ENCODE results near the gene GRID1.
A peak's percentile ranks its signal among the peaks of the same experiment; 100 is the strongest.

Gene GRID1

DNA sequence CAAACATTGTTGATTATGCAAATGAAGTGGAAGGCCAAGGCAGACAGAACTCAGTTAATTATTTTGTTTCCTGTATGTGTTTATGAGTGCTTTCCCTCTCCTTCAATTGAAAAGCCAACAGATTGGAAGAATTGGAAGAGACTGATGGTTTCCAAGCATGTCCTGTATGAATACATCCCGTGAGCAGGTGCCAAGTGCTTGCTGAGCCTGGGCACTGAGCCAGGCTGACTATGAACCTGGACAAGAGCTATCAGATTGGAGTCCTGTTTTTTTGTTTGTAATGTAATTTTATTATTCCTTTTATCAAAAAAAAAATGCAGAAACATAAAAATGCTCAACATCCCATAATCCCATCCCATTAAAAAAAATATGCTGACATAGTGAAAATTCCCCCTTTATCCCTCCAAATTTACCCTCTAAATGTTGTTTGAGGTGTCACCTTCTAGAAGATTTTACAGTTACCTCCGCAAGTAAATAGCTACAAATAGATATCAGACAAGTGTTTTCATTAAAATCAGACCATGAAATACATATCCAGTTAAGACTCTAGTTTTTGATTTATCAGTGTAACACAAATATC is 449.5 kb downstream of the GRID1 start:
- DNase-seq = peak; percentile 93

DNA sequence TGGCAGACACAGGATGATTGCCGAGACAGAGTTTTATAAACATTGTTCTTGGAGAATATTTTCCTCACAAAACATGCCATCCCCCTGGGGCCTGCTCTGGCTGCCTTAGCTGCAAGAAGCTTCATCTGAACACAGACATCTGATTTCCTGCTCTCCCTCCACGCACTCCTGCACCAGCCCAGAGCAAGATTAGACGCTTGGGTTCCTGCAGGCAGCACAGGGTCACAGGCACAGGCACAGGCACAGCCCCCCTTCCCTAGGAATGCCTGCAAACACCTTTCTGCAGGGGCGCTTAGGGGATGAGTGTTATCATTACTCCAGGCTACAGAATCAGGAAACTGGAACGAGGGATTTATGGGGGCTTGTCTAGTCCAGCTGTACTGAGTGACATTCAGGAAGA is 450.3 kb downstream of the GRID1 start:
- DNase-seq = no peak

DNA sequence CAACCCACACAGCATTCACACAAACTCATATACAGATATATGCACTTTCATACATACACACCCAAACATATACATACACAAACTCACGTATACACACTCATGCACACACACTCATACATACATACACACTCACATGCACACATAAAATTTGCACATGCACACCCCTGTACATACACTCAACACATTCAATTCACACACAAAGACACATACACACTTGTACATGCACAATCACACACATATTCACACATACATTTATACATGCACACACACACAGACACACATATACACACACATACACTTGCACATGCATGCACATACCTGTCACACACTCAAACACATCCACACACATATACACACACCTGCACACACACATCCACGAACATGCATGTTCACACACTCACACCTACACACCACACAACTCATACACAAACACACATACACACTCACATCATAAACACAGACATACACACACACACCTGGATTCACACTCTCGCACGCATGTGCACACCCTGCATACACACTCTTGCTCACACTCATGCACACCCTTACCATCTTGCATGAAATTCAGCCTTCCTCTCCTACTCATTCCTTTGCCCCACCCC is 451.2 kb downstream of the GRID1 start:
- DNase-seq = no peak

DNA sequence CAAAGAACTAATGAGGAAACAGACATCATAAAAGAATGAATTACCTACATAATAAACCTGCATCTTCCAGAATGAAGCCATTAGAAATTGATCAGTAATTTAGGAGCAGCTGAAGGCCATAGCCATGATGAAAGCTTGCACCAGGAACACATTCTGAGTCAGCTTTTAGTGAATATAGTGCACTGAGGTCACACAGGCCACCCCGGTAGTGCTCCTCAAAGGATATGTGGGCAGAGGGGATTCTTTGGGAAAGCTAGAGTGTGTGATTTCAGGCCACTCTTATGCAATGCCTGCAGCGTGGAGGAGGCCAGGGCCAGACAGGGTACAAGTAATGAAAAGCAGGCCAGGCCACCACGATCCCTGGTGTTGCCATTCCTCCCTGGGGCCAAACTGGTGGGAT is 451.9 kb downstream of the GRID1 start:
- no peak for DNase-seq

DNA sequence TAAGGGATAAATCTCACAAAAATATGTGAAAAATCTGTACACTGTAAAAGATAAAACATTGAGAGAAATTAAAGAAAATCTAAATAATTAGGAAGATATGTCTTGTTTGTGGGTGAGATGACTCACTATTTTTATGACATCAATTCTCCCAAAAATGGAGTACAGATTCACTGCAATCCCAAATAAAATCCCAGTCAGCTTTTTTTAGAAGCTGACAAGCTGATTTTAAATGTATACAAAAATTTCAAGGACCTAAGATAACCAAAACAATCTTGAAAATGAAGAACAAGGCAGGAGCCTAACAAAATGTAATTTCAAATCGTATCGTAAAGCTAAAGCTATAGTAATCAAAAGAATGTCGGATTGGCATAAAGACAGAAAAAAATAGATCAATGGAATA is 458.1 kb downstream of the GRID1 start:
- no peak for DNase-seq

DNA sequence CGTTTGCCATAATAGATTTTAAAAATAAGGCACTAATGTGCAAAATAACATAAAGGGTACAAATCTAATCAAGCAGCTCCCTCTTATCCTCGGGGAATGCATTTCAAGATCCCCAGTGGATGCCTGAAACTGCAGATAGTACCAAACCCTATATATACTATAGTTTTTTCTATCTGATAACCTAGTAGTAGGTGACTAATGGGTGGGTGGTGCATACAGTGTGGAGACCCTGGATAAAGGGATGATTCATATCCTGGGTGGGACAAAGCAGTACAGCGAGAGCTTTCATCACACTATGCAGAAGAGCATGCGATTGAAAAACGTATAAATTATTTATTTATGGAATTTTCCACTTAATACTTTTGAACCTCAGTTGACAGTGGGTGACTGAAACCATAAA is 464.5 kb downstream of the GRID1 start:
- no peak for DNase-seq

DNA sequence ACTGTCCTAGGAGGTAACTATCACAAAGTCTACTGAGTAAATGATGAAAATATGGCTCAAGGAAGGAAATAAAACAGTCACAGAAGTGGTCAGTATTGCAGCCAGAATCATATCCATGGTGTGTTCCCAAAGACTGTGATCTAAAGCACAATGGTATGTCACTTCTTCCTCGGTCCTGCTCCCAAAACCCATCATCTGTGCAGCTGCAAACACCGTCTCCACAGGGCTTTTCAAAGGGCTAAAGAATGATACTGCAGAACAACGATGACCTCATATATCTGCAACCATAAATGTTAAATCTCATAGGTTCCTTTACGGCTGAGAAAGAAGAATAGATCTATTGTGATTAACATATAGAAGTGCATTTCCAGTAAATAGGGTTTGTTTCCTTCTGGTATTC is 465.0 kb downstream of the GRID1 start:
- DNase-seq = no peak

DNA sequence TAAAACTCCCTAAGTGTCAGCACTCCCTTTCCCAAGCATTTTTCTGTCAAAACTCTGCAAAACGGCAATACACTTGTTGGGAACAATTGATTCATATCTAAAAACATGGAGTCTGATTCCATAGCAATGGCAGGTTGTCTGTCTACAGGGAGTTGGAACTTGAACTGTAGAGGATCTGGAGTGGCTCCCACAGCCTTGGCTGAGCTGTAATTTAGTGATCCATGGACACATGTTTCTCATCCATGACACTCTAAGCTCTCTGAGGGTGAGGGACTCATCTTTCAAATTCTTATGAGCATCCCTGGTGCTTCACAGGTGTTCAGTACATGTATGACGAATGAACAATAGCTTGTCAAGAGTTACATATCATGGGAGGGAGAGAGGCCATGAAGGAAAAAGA is 466.1 kb downstream of the GRID1 start:
- no peak for DNase-seq

DNA sequence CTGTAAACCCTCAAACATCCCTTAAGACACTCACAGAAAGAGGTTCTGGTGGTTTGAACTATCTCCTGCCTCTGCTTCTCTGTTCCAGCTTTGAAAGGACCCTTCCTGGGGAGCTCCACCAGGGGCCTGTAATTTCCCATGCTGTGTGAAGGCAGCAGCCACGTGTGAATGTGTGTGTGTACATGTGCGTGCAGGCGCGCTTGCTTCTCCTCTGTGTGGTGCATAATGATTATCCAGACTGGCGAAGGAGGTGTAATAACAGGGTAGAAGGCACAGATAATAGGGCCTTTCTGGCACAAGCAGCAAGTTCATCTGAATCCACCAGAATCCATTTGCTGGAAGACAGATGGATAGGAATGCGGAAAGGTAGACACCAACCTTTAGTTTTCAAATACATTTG is 466.5 kb downstream of the GRID1 start:
- DNase-seq = peak; percentile 78

DNA sequence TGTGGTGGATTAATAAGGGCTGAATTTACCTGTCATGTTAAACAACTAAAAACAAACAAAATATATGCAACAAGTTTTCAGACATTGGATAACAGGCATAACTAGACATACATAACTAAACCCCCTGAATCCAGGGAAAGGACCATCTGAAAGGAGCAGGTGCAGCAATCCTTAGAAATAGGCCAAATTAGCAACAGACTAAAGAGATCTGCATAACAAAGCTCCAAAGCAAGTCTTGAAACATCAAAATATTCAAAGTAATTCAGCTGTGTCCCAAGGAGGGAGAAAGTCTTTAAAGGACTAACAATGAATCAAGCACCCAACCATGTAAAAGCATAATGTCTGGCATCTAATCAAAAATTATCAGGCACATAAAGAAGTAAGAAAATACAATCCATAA is 475.1 kb downstream of the GRID1 start:
- no peak for DNase-seq

DNA sequence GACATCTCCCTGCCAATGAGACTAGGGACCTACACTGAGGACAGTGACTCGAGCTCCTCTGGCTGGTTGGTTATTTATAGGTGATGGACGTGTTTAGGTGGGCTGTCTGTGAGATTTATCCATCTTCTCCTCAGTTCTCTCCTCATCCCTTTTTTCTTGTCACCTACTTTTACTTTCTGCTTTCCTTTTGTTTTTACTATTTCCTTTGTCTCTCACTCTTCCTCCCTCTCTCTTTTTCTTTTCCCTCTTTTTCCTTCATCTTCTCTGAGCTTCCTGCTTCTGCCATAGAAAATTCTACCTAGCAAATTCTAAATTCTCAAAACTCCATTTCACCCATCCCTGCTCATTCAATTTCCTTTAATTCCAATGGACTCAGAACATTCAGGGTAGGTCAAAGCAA is 478.0 kb downstream of the GRID1 start:
- DNase-seq = no peak

DNA sequence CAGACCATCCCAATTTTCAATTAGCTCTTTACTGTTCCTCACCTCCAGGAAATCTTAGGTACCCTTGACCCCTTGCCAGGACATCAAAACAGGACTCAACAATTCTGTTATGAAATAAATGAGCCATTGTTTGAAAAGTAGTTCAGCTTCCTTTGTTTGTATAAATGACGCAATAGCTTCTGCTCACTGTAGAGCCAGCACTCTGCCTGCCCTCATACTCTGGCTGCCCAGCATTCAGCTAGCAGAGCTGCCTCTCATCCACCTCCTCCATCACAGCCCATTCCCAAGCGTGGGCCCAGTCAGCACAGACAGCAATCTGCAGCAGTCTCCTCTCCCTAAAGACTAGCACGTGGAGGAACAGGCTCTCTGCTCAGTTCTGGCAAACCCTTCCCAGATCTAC is 478.6 kb downstream of the GRID1 start:
- DNase-seq = no peak

DNA sequence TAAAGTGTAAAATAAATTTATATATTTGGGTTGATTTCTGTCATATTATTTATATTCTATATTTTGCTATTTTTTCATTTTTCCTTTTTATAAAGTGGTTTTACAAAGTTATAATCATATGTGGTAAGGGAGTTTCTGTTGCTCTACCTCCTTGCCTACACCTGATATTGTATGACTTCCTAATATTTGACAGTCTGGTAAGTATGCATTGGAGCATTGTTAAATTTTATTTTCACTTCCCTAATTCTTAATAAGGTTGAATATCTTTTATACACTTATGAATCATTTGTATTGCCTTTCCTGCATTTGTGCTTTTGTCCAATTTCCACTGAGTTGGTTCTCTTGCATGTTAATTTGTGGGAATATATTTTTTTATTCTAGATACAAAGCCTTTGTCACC is 492.4 kb downstream of the GRID1 start:
- DNase-seq = no peak

DNA sequence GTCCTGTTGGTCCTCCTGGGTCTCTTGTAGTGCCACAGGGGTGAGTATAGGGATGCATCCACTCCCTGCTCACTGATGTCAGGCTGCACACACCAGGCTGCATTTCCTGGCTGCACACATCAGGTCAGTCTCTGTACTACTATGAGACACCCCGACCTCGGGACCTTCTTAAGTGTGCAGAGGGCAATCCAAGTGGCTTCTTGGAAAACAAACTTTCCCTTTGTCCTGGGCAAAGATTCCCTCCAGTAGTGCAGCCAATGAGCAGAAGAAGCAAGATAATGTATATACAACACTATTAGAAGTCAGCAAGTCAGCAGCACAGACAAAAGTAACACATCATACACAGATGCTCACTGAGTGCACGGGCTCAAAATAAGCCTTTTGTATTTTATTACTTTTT is 493.5 kb downstream of the GRID1 start:
- DNase-seq = no peak

DNA sequence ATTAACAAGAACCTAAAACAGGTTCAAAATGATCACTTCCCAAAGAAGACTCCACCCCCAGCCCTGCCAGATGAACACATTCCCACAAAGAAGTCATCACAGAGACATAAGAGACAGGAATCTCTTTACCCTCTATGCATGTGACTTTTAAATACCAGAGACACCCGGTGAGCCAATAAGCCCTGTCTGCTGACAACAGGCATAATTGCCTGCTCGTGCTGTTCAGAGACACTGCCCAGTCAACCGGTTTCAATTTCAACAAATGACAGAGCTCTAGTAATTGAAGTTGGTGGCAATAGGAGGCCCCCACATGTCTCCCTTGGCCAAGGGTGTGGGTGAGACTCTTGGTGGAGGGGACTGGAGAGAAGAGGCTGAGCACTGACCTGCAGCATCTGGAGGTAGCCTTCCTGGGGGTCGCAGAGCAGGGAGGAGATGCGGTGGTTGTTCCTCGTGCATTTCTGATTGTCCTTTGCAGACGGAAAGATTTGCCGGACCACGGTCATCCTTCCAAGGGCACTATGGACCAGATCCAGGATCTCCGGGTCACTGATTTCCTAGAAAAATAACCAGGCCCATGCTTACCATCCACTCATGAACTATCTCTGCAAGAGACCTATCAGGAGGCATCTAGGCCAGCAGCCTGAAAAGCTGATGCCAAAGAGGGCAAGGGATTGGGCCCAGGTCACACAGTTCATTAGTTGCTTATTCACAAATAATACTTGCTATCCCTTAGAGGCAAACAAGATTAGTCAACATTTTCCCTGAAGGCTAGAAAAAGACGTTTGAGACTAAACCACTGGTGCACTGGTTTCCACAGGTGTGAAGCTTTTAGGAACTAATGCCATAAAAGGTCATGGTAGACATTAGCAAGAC is 497.7 kb downstream of the GRID1 start:
- no peak for DNase-seq

DNA sequence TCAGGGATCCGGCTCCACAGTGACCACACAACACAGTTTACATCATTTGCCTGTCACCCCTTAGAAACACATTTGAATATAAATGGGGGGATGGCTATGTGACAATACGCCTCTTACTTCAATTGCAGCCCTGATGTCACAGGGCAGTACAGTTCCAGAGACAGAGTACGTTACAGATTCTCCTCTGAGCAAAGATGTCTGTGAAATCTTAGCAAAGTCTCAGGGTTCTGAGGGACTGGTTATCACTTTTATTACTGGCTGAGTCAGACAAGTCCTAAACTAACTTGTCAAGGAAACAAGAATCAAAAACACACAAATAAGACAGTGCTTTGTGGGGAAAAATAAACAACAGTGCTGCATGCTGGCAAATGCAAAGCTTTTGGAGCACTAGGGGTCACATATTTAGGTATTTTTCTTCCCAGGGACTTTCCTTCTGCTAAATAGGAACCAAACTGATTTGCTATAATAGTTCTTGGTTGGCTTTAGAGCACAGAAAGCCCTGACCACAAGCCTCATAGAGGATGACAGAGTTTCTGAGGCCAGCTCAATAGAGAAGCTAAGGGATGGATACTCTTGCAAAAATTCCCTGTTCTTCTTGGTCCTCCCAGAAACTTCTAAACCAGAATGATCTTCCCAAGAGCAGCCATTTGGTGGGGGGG is 501.6 kb downstream of the GRID1 start:
- no peak for DNase-seq

DNA sequence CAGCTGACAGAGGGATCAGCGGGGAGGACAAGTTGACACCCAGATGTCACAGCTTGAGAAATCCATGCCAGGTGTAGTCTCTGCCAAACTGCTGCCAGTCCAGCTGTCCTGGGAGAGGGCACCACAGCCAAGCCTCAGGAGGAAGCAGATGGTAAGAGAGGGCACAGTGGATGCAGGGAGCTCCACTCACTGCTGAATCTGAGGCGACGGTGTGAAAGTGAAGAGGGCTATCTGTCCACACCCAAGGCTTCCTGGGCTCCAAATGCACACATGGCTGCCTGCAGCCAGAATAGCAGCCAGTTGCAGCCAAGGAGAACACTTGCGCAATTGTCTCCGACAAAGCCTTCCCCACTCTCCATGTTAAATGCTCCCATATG is 502.4 kb downstream of the GRID1 start:
- peak; percentile 26 for DNase-seq

DNA sequence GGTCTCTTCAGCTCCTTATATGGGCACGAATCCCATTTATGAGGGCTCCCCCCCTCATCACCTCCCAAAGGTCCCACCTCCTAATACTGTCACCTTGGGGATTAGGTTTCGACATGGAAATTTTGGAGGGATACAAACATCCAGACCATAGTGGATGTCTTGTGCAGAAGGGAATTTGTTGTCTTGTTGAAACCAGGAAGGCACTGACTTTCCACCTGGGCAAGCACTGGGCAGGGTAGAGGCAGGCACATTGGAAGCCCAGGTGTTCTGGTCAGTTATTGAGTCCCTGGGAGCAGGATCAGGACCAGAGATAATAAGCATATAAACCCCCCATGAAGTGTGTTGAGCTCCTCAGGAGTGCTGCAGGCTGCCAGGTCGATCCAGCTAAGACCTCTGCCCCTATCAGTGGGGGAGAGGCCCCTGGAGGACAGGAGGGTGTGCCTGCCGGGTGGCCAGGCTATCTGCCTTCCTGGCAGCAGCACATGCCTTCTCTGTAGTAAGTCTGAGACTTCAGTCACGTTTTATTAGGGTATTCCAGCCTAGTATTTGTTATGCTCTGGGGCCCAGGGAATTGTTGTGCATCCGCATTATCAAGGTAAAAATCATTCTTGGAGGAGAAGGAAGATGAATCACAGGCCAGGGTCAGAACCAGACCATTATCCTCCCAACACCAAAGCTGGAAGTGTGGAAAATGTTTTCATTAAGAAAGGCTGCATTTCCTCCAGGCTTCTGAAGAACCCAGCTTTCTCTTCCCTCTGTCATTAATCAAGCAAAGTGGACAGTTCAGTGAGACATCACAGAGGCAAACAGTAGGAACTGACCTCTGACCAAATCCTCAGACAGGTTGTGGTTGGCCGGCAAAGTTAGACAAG is 503.1 kb downstream of the GRID1 start:
- no peak for DNase-seq

DNA sequence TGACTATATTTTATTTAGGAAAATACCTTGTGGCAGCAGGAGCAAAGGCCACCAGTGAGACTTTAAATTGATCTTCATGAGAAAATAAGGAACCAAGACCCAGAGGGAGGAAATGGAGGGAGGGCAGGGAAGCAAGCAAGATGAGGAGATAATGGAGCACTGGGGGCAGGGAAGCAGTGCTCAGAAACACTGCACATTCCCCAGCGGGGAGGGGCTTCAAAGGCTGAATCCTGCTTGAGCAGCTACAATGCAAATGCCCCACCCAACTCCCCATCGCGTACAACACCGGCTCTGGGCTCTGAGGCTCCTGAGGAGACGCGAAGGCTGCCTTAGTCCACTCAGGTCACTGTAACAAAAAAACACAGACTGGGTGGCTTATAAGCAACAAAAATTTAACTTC is 503.8 kb downstream of the GRID1 start:
- no peak for DNase-seq

DNA sequence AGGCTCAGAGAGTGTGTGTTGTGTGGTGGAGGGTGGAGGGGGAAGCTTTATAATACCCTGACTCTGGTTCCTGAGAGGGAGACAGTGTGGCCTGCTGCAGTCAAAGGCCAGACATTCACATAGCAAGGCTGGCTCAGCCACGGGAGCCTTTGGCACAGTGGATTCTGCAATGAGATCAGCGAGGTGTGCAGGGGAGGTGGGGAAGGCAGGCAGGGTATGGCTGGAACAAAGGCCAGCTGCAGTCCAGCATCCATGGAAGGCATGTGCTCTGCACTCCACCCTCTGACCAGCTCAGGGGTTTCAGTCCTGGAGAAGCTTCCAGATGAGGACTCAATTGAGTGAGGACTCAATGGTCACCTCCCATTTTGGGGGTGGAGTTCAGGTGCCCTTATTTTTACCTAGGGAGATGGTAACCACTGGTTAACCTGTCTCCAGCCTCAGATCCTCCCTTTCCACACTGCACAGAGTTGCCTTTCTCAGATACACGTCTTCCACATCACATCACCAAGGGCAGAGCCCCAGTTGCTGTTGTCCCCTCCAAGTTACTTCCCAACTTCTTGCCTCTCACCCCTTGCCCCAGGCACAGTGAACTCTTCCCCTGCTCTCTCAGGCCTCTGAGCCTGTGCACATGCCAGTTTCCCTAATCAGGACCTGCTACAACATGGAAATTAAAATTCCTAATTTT is 504.9 kb downstream of the GRID1 start:
- no peak for DNase-seq

DNA sequence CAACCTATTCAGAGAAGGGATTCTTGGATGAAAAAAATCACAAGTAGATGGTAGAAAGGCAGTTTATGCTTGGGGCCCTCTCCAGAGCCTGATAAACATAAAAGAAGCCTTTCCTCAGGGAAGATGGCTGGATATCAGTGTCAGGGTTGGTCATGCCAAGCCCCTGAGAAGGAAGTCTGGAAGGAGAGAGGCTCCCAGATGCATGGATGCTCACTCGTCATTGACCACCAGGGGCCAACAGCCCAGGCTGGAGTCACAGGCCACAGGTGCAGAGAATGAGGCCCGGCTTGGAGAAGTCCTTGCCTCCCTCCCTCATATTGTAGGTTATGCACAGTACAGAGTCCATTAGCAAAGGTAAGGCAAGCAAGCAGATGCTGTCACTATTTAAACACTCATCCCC is 506.7 kb downstream of the GRID1 start:
- no peak for DNase-seq

DNA sequence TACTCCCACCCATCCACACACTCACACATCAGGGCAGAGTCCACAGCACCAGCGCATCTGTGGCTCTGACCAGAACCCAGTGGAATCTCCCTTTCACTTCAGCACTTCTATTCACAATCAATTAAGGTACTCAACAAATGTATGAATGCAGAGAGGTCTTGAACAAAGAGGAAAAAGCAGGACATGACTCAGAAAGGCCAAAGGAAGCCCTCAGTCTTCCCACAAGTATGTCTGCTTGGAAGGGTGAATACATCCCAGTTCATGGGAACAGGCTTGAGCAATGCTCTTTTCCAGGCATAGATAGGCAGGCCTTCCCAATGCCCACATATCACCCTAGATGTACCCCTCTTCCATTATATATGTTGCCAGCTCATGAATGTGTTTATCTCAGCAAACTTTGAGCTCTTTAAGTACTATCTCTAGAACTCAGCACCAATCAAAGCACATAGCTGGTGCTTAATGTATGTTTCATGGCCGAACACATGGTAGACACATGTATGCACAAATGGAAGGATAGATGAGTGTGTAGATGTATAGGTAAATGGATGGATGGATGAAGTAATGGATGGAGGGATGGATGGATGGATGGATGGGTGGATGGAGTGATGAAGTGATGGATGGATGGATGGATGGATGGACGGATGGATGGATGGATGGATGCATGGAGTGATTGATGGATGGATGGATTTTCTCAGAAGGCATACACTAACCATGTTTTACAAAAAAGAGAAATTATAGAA is 507.6 kb downstream of the GRID1 start:
- no peak for DNase-seq
